CD14-positive monocyte (primary cell): Measurements from ENCODE around the gene GNAL. TPM values are rescaled to one million over a fixed set of nuclear protein-coding genes. Genes with fewer than 3 reads are reported as not detected.

Source experiments
- DNase-seq, 3 donors: peaks; one replicate each; pipeline ENCODE4 v3.0.0-alpha.2; 2011 to 2022
- H2AFZ ChIP-seq: 2 replicates; pipeline ENCODE4 v1.6.0; 2012; ENCODE audit warnings: mild to moderate bottlenecking, low read depth, low read length, inconsistent platforms; ENCODE audit not compliant: insufficient read depth, poor library complexity, severe bottlenecking
- H3K27ac ChIP-seq, 2 donors: 1 replicate in 1 of 2; 2 replicates in 1 of 2; pipeline ENCODE4 v1.5.1; 2012 to 2013; ENCODE audit warnings: low read length in 2 of 2, control low read depth in 1 of 2, inconsistent platforms in 1 of 2, low read depth in 1 of 2, mild to moderate bottlenecking in 1 of 2
- H3K27me3 ChIP-seq, 2 donors: one replicate each; pipeline versions ENCODE4 v1.6.0 to v1.6.1; 2011 to 2013; ENCODE audit warnings: low read length in 2 of 2; ENCODE audit not compliant: control insufficient read depth in 2 of 2, insufficient read depth in 2 of 2
- H3K36me3 ChIP-seq, 2 donors: replicated peaks in 1 of 2; 1 replicate in 1 of 2; 2 replicates in 1 of 2; pipeline versions ENCODE4 v1.5.1 to v1.6.1; 2012 to 2013; ENCODE audit warnings: low read length in 2 of 2, control low read depth in 1 of 2, inconsistent platforms in 1 of 2, mild to moderate bottlenecking in 1 of 2; ENCODE audit not compliant: insufficient read depth in 2 of 2, control insufficient read depth in 1 of 2
- H3K4me1 ChIP-seq, 2 donors: 1 replicate in 1 of 2; 2 replicates in 1 of 2; pipeline versions ENCODE4 v1.5.1 to v1.6.1; 2012 to 2013; ENCODE audit warnings: low read length in 2 of 2, control low read depth in 1 of 2, inconsistent platforms in 1 of 2, mild to moderate bottlenecking in 1 of 2, moderate library complexity in 1 of 2; ENCODE audit not compliant: insufficient read depth in 2 of 2, control insufficient read depth in 1 of 2
- H3K4me2 ChIP-seq: replicated peaks from 2 replicates; pipeline ENCODE3; 2012; ENCODE audit warnings: low read length, moderate library complexity, mild to moderate bottlenecking; ENCODE audit not compliant: poor library complexity, severe bottlenecking; ENCODE audit errors: extremely low read depth
- H3K4me3 ChIP-seq, 3 experiments: fragments of 200-600 bp in 1 of 3; sonication (generic) in 1 of 3; replicated peaks in 1 of 3; 1 replicate in 2 of 3; 2 replicates in 1 of 3; pipeline ENCODE4 v1.5.1; 2011 to 2013; ENCODE audit warnings: low read length in 3 of 3, mild to moderate bottlenecking in 3 of 3, control low read depth in 2 of 3, low read depth in 2 of 3, inconsistent platforms in 1 of 3, moderate library complexity in 1 of 3
- H3K79me2 ChIP-seq: 2 replicates; pipeline ENCODE4 v1.6.0; 2012; ENCODE audit warnings: mild to moderate bottlenecking, control low read depth, inconsistent platforms, low read length, moderate library complexity; ENCODE audit not compliant: insufficient read depth
- H3K9ac ChIP-seq: 2 replicates; pipeline ENCODE4 v1.6.0; 2017; ENCODE audit warnings: low read length, mild to moderate bottlenecking; ENCODE audit not compliant: insufficient read depth, poor library complexity, severe bottlenecking
- H3K9me3 ChIP-seq, 2 donors: replicated peaks in 1 of 2; 1 replicate in 1 of 2; 2 replicates in 1 of 2; pipeline versions ENCODE4 v1.5.1 to v1.6.1; 2012 to 2013; ENCODE audit warnings: low read length in 2 of 2, control low read depth in 1 of 2; ENCODE audit not compliant: control insufficient read depth in 1 of 2, insufficient read depth in 1 of 2
- H4K20me1 ChIP-seq: 2 replicates; pipeline ENCODE4 v1.6.0; 2012; ENCODE audit warnings: mild to moderate bottlenecking, low read length, control low read depth, moderate library complexity; ENCODE audit not compliant: insufficient read depth
- H3K27ac Mint-ChIP-seq, 7 donors: one replicate each; pipeline ENCODE4 v1.8.0; 2020; ENCODE audit warnings: mild to moderate bottlenecking in 7 of 7, mixed read lengths in 7 of 7, moderate library complexity in 6 of 7, inconsistent platforms in 2 of 7
- H3K27me3 Mint-ChIP-seq, 3 donors: one replicate each; pipeline ENCODE4 v1.8.0; 2021 to 2022; ENCODE audit warnings: low read depth in 3 of 3, mild to moderate bottlenecking in 3 of 3, mixed read lengths in 3 of 3, moderate library complexity in 3 of 3, inconsistent platforms in 1 of 3
- H3K36me3 Mint-ChIP-seq, 2 donors: one replicate each; pipeline ENCODE4 v1.8.0; 2020; ENCODE audit warnings: mixed read lengths in 2 of 2, inconsistent platforms in 1 of 2, mild to moderate bottlenecking in 1 of 2
- H3K4me1 Mint-ChIP-seq: one replicate; pipeline ENCODE4 v1.8.0; 2020; ENCODE audit warnings: mild to moderate bottlenecking, mixed read lengths
- H3K4me3 Mint-ChIP-seq, 2 donors: one replicate each; pipeline ENCODE4 v1.8.0; 2020; ENCODE audit warnings: mild to moderate bottlenecking in 2 of 2, mixed read lengths in 2 of 2, moderate library complexity in 1 of 2
- H3K9me3 Mint-ChIP-seq, 7 donors: one replicate each; pipeline ENCODE4 v1.8.0; 2020 to 2022; ENCODE audit warnings: mixed read lengths in 7 of 7, mild to moderate bottlenecking in 6 of 7, moderate library complexity in 6 of 7, inconsistent platforms in 2 of 7
- WGBS: methylation state at CpG from one replicate; pipeline ENCODE4 v1.1.5; 2013; ENCODE audit warnings: missing lambda C conversion rate; ENCODE audit not compliant: insufficient coverage; 5-methylcytosine and 5-hydroxymethylcytosine counted together
- intact Hi-C, 2 donors: fragments of 100-400 bp; cut with micrococcal nuclease; formaldehyde crosslinking; loops; one replicate each; pipeline versions ENCODE4 v1.15.0 to v1.15.1; 2023
- polyA plus RNA-seq, 3 donors: library from polyadenylated mRNA; depleted of rRNA in 1 of 3; unstranded in 2 of 3; stranded (reverse) in 1 of 3; fragments of 300-500 nt in 2 of 3; fragments of >200 nt in 1 of 3; fragmentation: Illumina TruSeq in 2 of 3; gene quantifications; 1 replicate in 2 of 3; 2 replicates in 1 of 3; pipeline ENCODE4 v1.2.3, GENCODE V29; 2012 to 2021
- TF ChIP-seq, protein P1 (sequence below): fragments of 200-600 bp; IDR thresholded peaks from one replicate; pipeline ENCODE4 v1.8.0; 2022; ENCODE audit warnings: antibody characterized with exemption, mild to moderate bottlenecking

Gene GNAL
- polyA plus RNA-seq, 3 donors = 0.01 to 0.03 TPM; not detected in 1

DNA sequence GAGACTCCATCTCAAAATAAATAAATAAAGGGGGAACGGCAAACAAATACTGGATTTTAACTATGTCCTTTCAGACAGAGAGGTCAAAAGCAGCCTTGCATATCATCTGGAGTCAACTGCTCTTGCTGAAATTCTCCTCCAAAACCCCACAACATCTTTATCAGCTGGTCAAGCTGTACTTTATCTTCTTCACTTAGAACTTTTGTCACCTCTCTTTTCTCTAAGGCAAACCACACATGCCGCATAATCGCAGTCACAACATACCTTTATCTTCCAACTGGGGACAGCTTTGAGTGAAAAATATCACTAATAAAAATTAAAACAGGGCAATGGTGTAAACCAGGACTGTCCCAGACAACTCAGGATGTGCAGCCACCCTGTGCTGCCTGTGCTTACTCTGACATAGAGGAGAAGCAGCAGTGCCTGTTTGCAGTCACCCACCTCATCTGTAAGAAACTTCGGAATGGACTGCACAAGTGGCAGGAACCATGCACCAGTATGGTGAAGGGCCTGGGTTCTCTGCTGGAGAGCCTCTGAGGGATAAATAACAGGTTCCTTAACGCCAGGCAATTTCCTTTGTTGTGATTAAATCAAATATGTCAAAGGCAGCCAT, 212.9 kb downstream of the GNAL start:
- peaks cover 21% of the 10 kb centered on the region for H3K4me1 Mint-ChIP-seq
- TF ChIP-seq, protein P1, sequence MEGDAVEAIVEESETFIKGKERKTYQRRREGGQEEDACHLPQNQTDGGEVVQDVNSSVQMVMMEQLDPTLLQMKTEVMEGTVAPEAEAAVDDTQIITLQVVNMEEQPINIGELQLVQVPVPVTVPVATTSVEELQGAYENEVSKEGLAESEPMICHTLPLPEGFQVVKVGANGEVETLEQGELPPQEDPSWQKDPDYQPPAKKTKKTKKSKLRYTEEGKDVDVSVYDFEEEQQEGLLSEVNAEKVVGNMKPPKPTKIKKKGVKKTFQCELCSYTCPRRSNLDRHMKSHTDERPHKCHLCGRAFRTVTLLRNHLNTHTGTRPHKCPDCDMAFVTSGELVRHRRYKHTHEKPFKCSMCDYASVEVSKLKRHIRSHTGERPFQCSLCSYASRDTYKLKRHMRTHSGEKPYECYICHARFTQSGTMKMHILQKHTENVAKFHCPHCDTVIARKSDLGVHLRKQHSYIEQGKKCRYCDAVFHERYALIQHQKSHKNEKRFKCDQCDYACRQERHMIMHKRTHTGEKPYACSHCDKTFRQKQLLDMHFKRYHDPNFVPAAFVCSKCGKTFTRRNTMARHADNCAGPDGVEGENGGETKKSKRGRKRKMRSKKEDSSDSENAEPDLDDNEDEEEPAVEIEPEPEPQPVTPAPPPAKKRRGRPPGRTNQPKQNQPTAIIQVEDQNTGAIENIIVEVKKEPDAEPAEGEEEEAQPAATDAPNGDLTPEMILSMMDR = no peak
- peaks cover 34 to 85% of the 10 kb centered on the region in 2 donors for H3K36me3 ChIP-seq
- H3K36me3 Mint-ChIP-seq = peaks cover 57 to 83% of the 10 kb centered on the region in 2 donors
- H3K79me2 ChIP-seq = peaks cover 21% of the 10 kb centered on the region
- intact Hi-C loops = loop anchor here in 1 of 2 donors (10.0 kb wide), 1 partner anchor 47 kb away; the partner anchor contains the start of gene CHMP1B
- H3K27me3 ChIP-seq = no peaks in the 10 kb centered on the region
- no peaks in the 10 kb centered on the region for H3K9me3 ChIP-seq
- peak overlapping the region in 1 of 2 donors; percentile 48 for H3K27ac ChIP-seq
- no peak overlapping the region for H3K4me2 ChIP-seq
- no peak for DNase-seq
- no peaks in the 10 kb centered on the region for H3K9me3 Mint-ChIP-seq
- H3K9ac ChIP-seq = no peak overlapping the region
- H3K4me3 Mint-ChIP-seq = no peak overlapping the region
- no peak overlapping the region for H3K4me3 ChIP-seq
- H3K4me1 ChIP-seq = peaks cover 3 to 11% of the 10 kb centered on the region in 2 donors
- no peak overlapping the region for H2AFZ ChIP-seq
- 86% methylated on average over 2 of the region's 5 CpGs for WGBS
- H4K20me1 ChIP-seq = no peaks in the 10 kb centered on the region
- peak overlapping the region in 3 of 7 donors; percentile 4 to 67 (median 41) for H3K27ac Mint-ChIP-seq
- H3K27me3 Mint-ChIP-seq = no peaks in the 10 kb centered on the region

DNA sequence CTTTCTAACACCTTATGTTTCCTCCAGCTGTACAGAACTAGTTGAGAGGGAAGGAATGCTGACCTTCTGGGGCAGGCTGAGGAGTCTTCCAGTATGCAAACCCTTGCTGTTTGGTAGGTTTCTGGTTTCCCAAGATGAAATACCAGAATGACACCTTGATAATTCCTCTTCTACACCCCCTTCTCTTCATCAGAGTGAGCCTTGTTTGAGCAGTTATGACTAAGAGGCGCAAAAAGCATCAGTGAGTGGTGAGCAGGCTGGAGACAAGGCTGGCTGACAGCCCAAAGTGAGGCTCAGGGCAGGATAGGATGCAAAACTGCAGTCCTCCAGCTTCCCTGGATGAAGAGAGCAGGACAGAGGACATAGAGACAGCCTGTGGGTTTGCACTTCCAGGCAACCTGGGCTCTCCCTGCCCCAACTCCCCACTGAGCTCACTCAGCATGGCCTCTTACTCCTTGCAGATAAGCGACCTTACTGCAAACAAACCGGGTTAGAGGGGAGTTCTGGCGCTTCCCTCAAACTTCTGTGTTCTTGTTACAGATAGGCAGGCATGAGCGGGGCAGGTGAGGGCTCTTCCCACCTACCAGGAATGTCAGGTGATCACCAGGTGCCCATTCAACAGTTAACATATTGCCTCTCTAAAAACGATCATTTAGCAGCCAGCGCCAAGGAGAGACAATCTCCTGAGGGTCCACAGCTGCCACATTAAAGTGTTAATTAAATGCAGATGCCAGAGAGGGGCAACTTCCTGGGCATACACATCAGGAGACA, 213.6 kb downstream of the GNAL start:
- Histone ChIP-seq H3K79me2 (peaks cover 28% of the 10 kb centered on the region), H3K27ac (peak overlapping the region in 1 of 2 donors; percentile 48), H3K4me3 (no peak overlapping the region), H3K27me3 (no peaks in the 10 kb centered on the region), H2AFZ (no peak overlapping the region), H4K20me1 (no peaks in the 10 kb centered on the region), H3K4me2 (no peak overlapping the region), H3K4me1 (peaks cover 10 to 19% of the 10 kb centered on the region in 2 donors), H3K9ac (no peak overlapping the region), H3K36me3 (peaks cover 31 to 78% of the 10 kb centered on the region in 2 donors), H3K9me3 (no peaks in the 10 kb centered on the region)
- TF ChIP-seq, protein P1 = no peak
- intact Hi-C loops = loop anchor here in 1 of 2 donors (10.0 kb wide), 1 partner anchor 48 kb away; the partner anchor contains the start of gene CHMP1B
- peak overlapping the region in 3 of 7 donors; percentile 31 to 46 (median 33) for H3K27ac Mint-ChIP-seq
- WGBS = 89% methylated on average over 5 of the region's 7 CpGs
- peaks cover 28% of the 10 kb centered on the region for H3K4me1 Mint-ChIP-seq
- H3K4me3 Mint-ChIP-seq = no peak overlapping the region
- H3K36me3 Mint-ChIP-seq = peaks cover 51 to 77% of the 10 kb centered on the region in 2 donors
- H3K27me3 Mint-ChIP-seq = no peaks in the 10 kb centered on the region
- no peaks in the 10 kb centered on the region for H3K9me3 Mint-ChIP-seq
- DNase-seq = no peak
